NCI-H748 treated with DMSO at 0.1 percent for 48 hours (cell line): ENCODE data around the gene TTC34.

Experiments used
- DNase-seq: peaks from one replicate; lab custom pipeline; 2025; lab: John Stamatoyannopoulos, UW

Gene TTC34

GRCh38 chr1:2828586-2829250, 27.2 kb upstream of the TTC34 start:
- no peak for DNase-seq

GRCh38 chr1:2826736-2827292, 25.3 kb upstream of the TTC34 start:
- DNase-seq: no peak

GRCh38 chr1:2826316-2826715, 24.8 kb upstream of the TTC34 start:
- no peak for DNase-seq

- DNase-seq: no peak
Measured at GRCh38 chr1:2825487-2826189, 24.1 kb upstream of the TTC34 start.

- no peak for DNase-seq
Measured at GRCh38 chr1:2824999-2825398, 23.5 kb upstream of the TTC34 start.

GRCh38 chr1:2823921-2824610, 22.6 kb upstream of the TTC34 start:
- no peak for DNase-seq

- no peak for DNase-seq
Measured at GRCh38 chr1:2822621-2823145, 21.2 kb upstream of the TTC34 start.

GRCh38 chr1:2821966-2822620, 20.6 kb upstream of the TTC34 start:
- DNase-seq: no peak

GRCh38 chr1:2821373-2821955, 20.0 kb upstream of the TTC34 start:
- no peak for DNase-seq

GRCh38 chr1:2820731-2821372, 19.4 kb upstream of the TTC34 start:
- DNase-seq: no peak

- no peak for DNase-seq
Measured at GRCh38 chr1:2819831-2820730, 18.6 kb upstream of the TTC34 start.

- DNase-seq: no peak
Measured at GRCh38 chr1:2819429-2819828, 17.9 kb upstream of the TTC34 start.

GRCh38 chr1:2817784-2818564, 16.5 kb upstream of the TTC34 start:
- DNase-seq: no peak

- DNase-seq: no peak
Measured at GRCh38 chr1:2816786-2817185, 15.3 kb upstream of the TTC34 start.

GRCh38 chr1:2815551-2815950, 14.1 kb upstream of the TTC34 start:
- no peak for DNase-seq

GRCh38 chr1:2814511-2815075, 13.1 kb upstream of the TTC34 start:
- DNase-seq: no peak

GRCh38 chr1:2812939-2813653, 11.6 kb upstream of the TTC34 start:
- DNase-seq: no peak

GRCh38 chr1:2812136-2812535, 10.6 kb upstream of the TTC34 start:
- no peak for DNase-seq
